Heart right ventricle (tissue), 16 donors: Measurements from ENCODE around the gene MANSC4. TPM values are rescaled to one million over a fixed set of nuclear protein-coding genes. Genes with fewer than 3 reads are reported as not detected.

ENCODE experiments used
- ATAC-seq, 8 donors: fragments of 200-7000 bp; cut with Tn5 transposase; one replicate each; pipeline ENCODE4 v1.9.1; 2020; ENCODE audit warnings: mild to moderate bottlenecking in 8 of 8, moderate library complexity in 8 of 8, moderate number of reproducible peaks in 1 of 8
- DNase-seq, 2 donors: peaks; one replicate each; pipeline ENCODE4 v3.0.0-alpha.2; 2020
- H3K27ac ChIP-seq, 10 donors: fragments of 200-600 bp; sonication (generic) in 2 of 10; one replicate each; pipeline versions ENCODE4 v1.5.0 to v1.8.0; 2020 to 2022; ENCODE audit warnings: mild to moderate bottlenecking in 3 of 10
- H3K27me3 ChIP-seq, 7 donors: fragments of 200-600 bp; one replicate each; pipeline ENCODE4 v1.8.0; 2021 to 2022; ENCODE audit warnings: mild to moderate bottlenecking in 2 of 7
- H3K36me3 ChIP-seq, 9 donors: fragments of 200-600 bp; sonication (generic) in 1 of 9; one replicate each; pipeline versions ENCODE4 v1.5.0 to v1.8.0; 2020 to 2022; ENCODE audit warnings: mild to moderate bottlenecking in 2 of 9
- H3K4me1 ChIP-seq, 9 donors: fragments of 200-600 bp; sonication (generic) in 1 of 9; one replicate each; pipeline versions ENCODE4 v1.5.0 to v1.8.0; 2020 to 2022; ENCODE audit warnings: mild to moderate bottlenecking in 4 of 9
- H3K4me3 ChIP-seq, 10 donors: fragments of 200-600 bp; sonication (generic) in 2 of 10; one replicate each; pipeline versions ENCODE4 v1.5.0 to v1.8.0; 2020 to 2022; ENCODE audit warnings: mild to moderate bottlenecking in 7 of 10, moderate library complexity in 2 of 10
- H3K9me3 ChIP-seq, 11 donors: fragments of 200-600 bp in 10 of 11; sonication (generic) in 2 of 11; one replicate each; pipeline versions ENCODE4 v1.5.0 to v1.8.0; 2013 to 2022; ENCODE audit warnings: mild to moderate bottlenecking in 2 of 11, control low read depth in 1 of 11, moderate library complexity in 1 of 11
- WGBS, 2 donors: extraction: QIAGEN DNeasy Blood & Tissue Kit; methylation state at CpG; one replicate each; pipeline ENCODE4 v1.1.7; 2013; ENCODE audit warnings: inconsistent platforms in 1 of 2; 5-methylcytosine and 5-hydroxymethylcytosine counted together
- intact Hi-C, 10 donors: fragments of 100-400 bp; cut with DNase I; formaldehyde crosslinking; loops; one replicate each; pipeline versions ENCODE4 v1.11.1 to v1.14.2; 2022
- polyA plus RNA-seq, 2 donors: library from polyadenylated mRNA; stranded (reverse); fragments of 200-250 nt; gene quantifications; one replicate each; pipeline ENCODE4 v1.2.3, GENCODE V29; 2013
- total RNA-seq, 10 donors: library from RNA; stranded (reverse); fragmentation: NEBNext Ultra II Directional in 3 of 10; extraction: Animal tissue kit (Norgen Biotek cat#: 25700) in 3 of 10; gene quantifications; one replicate each; pipeline versions ENCODE4 v1.2.1 to v1.2.4, GENCODE V29; 2021 to 2023
- TF ChIP-seq, protein P1 (sequence below), 9 donors: fragments of 200-600 bp; sonication (generic) in 2 of 9; IDR thresholded peaks; one replicate each; pipeline versions ENCODE4 v1.5.0 to v1.8.0; 2021 to 2022; ENCODE audit warnings: antibody characterized with exemption in 9 of 9, mild to moderate bottlenecking in 5 of 9, moderate library complexity in 1 of 9
- donor health status: Arrhythmogenic right ventricular cardiomyopathy.
- donor health status: ischemic (EF 13 %, LVEDD 7.1; RV severe dilation, severe dysfunction).
- donor health status: healthy with polysubstance abuse.
- donor health status: DM: no; HTN: yes; CAD: no.
- donor health status: DM: no; HTN: no; CAD: no.
- donor health status: ischemic (EF 25% LVEDD 6.9; RV normal size, moderate dysfunction).
- donor health status: ischemic (EF 25% LVEDD 5.7; RV mildly dilated, moderate dysfunction).
- donor health status: healthy.
- donor health status: DM: yes; HTN: yes; CAD: no.
- donor health status: Ischemic cardiomyopathy.
- donor health status: ischemic (EF 35%, LVEDD 5.7; RV mildly dilated, moderate dysfunction).
- donor health status: nonischemic (EF 11% LVEDD 7.7; RV severe dilation, severe dysfunction).
- donor health status: DM: yes; HTN: yes; CAD: no.
- donor health status: PGD.
- donor health status: ischemic (EF 29% LVEDD 5.4; RV normal size, mild dysfunction).
- donor health status: nonischemic (EF 23%, LVEDD 6.1; RV moderate dilation, normal function).

The MANSC4 gene
- total and polyA plus RNA-seq, 12 donors: not detected

DNA sequence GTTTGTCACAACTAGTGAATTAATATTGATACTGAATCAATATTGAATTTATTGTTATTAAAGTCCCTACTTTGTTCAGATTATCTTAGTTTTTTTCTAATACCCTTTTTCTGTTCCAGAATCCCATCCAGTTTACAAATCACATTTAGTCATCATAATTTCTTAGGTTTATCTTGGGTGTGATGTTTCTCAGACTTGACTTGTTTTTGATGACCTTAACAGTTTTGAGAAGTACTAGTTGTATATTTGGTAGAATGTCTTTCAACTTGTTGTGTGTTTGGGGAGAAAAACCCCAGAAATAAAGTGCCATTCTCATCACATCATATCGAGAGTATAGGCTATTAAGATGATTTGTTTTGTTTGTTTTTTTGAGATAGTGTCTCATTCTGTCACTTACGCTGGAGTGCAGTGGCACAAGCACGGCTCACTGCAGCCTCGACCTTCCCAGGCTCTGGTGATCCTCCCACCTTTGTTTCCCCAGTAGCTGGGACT is 49.9 kb downstream of the MANSC4 start:
- peaks cover 0 to 87% (median 23%) of the 10 kb centered on the region in 9 donors for H3K36me3 ChIP-seq

DNA sequence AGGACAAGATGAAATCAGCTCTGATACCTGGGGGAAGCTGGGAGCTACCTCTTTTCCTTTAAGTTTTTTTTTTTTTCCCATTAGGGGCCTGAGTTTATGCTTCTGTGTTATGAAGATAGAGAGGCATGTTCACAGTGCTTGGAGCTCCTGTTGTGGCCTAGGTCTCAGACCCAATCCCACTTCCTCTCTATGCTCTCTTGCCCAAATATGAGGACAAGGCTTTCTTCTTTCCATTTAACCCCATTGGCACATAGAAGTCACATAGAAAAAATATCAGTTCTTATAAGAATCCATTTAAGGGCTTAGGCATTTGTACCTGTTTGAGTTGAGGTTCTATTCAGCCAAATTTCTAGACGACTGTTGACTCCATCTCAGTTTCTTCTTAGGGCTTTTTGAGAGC is 56.8 kb downstream of the MANSC4 start:
- peaks cover 0 to 100% (median 42%) of the 10 kb centered on the region in 9 donors for H3K36me3 ChIP-seq
- WGBS, 2 donors: 89 to 90% methylated on average over 1 of the region's 1 CpG

More for the DNA sequence above, 49.9 kb downstream of the MANSC4 start:
- H3K27ac ChIP-seq: no peak overlapping the region
- ATAC-seq: no peak
- WGBS, 2 donors: 90 to 97% methylated on average over 4 of the region's 4 CpGs
- intact Hi-C loops: loop anchor here in 9 of 10 donors (5.0 to 10.0 kb wide), 8 partner anchors 87 to 1265 kb away; no protein-coding TSS in a partner anchor
- no peaks in the 10 kb centered on the region for H3K4me1 ChIP-seq
- no peaks in the 10 kb centered on the region for H3K27me3 ChIP-seq
- TF ChIP-seq, protein P1, sequence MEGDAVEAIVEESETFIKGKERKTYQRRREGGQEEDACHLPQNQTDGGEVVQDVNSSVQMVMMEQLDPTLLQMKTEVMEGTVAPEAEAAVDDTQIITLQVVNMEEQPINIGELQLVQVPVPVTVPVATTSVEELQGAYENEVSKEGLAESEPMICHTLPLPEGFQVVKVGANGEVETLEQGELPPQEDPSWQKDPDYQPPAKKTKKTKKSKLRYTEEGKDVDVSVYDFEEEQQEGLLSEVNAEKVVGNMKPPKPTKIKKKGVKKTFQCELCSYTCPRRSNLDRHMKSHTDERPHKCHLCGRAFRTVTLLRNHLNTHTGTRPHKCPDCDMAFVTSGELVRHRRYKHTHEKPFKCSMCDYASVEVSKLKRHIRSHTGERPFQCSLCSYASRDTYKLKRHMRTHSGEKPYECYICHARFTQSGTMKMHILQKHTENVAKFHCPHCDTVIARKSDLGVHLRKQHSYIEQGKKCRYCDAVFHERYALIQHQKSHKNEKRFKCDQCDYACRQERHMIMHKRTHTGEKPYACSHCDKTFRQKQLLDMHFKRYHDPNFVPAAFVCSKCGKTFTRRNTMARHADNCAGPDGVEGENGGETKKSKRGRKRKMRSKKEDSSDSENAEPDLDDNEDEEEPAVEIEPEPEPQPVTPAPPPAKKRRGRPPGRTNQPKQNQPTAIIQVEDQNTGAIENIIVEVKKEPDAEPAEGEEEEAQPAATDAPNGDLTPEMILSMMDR (IDR thresholded peaks at IDR 0.05): no peak
- no peaks in the 10 kb centered on the region for H3K9me3 ChIP-seq
- H3K4me3 ChIP-seq: no peak overlapping the region
- DNase-seq: no peak

More for the DNA sequence above, 56.8 kb downstream of the MANSC4 start:
- ATAC-seq (no peak), DNase-seq (no peak)
- TF ChIP-seq, protein P1 (IDR thresholded peaks at IDR 0.05): no peak
- Histone ChIP-seq H3K4me1 (no peaks in the 10 kb centered on the region), H3K27ac (no peak overlapping the region), H3K4me3 (no peak overlapping the region), H3K9me3 (no peaks in the 10 kb centered on the region), H3K27me3 (no peaks in the 10 kb centered on the region)
- intact Hi-C loops: no loop called here

Other genes starting within 250 kb of the MANSC4 start
- gene REP15, start 83.8 kb downstream of the MANSC4 start, total RNA-seq: 10 to 100 TPM in 1 of 10 donors, 1 to 10 TPM in 9; 3.2 to 10.6 (median 5.9) TPM
- 1 to 10 TPM; 4.1 to 6.7 TPM for gene REP15, start 83.8 kb downstream of the MANSC4 start, polyA plus RNA-seq
- 10 to 100 TPM; 48.7 to 75.3 (median 65.3) TPM for gene MRPS35, start 69.4 kb downstream of the MANSC4 start, total RNA-seq
- gene MRPS35, start 69.4 kb downstream of the MANSC4 start, polyA plus RNA-seq: 10 to 100 TPM; 27.3 to 49.0 TPM
- gene KLHL42, start within 50 bp of the MANSC4 start, total RNA-seq: 10 to 100 TPM in 1 of 10 donors, 1 to 10 TPM in 9; 4.6 to 10.9 (median 6.7) TPM
- 1 to 10 TPM; 4.0 to 6.3 TPM for gene KLHL42, start within 50 bp of the MANSC4 start, polyA plus RNA-seq
- 1 to 10 TPM in 5 of 10 donors, under 1 TPM in 3, not detected in 2; 0.21 to 9.4 (median 2.1) TPM for gene PTHLH, start 192.5 kb upstream of the MANSC4 start, total RNA-seq
- gene PTHLH, start 192.5 kb upstream of the MANSC4 start, polyA plus RNA-seq: under 1 TPM; 0.43 to 0.59 TPM